K562 (cell line): ENCODE results near the gene LBHD2. TPM values are rescaled to one million over a fixed set of nuclear protein-coding genes. Genes with fewer than 3 reads are reported as not detected.

Source experiments
- ATAC-seq: fragments of 200-7000 bp; cut with Tn5 transposase; 3 replicates; pipeline ENCODE4 v1.9.1; 2020; ENCODE audit warnings: moderate library complexity
- BruUV-seq: library from RNA; stranded (reverse); fragments of 400-500 nt; replicated peaks from 2 replicates; lab custom pipeline; 2021; lab: Mats Ljungman, UMichigan
- CTCF ChIA-PET: fragments of 300-600 bp; formaldehyde crosslinking; extraction: SDS; loops from one replicate; lab custom pipeline; 2021; ENCODE audit warnings: low intra/inter-chr PET ratio; lab: Yijun Ruan, JAX
- POLR2A ChIA-PET: fragments of 300-600, 350-650 bp; sonication (Branson Sonifier 250); formaldehyde crosslinking; extraction: SDS; loops from one replicate; lab custom pipeline; 2021; ENCODE audit warnings: antibody characterized with exemption, inconsistent platforms; lab: Yijun Ruan, JAX
- DNase-seq, 4 experiments: peaks; one replicate each; pipeline versions ENCODE4 v3.0.0 to v3.0.0-alpha.2; 2011 to 2018; ENCODE audit warnings: low spot score in 3 of 4, mixed read lengths in 3 of 4; ENCODE audit errors: extremely low read depth in 1 of 4
- FAIRE-seq: peaks from 2 replicates; lab custom pipeline; 2011; peaks lifted over from hg19 to GRCh38; lab: Jason Lieb, UNC
- H2AFZ ChIP-seq: 2 replicates; pipeline ENCODE4 v1.6.0; 2011; ENCODE audit warnings: low read depth, low read length, control low read depth, inconsistent platforms
- H3K27ac ChIP-seq: fragments of 200-600 bp; 3 replicates; pipeline ENCODE4 v1.8.0; 2011; ENCODE audit warnings: low read depth, mild to moderate bottlenecking, control low read depth, inconsistent platforms, low read length, moderate library complexity, mixed read lengths; ENCODE audit errors: extremely low read depth
- H3K27me3 ChIP-seq, 2 experiments: fragments of 300-600 bp in 1 of 2; 2 replicates in 1 of 2; 3 replicates in 1 of 2; pipeline versions ENCODE4 v1.6.0 to v1.8.0; 2011; ENCODE audit warnings: inconsistent platforms in 2 of 2, low read length in 2 of 2, mild to moderate bottlenecking in 1 of 2, mixed read lengths in 1 of 2, moderate library complexity in 1 of 2; ENCODE audit not compliant: control insufficient read depth in 2 of 2, insufficient read depth in 2 of 2
- H3K36me3 ChIP-seq: fragments of 300-600 bp; 3 replicates; pipeline ENCODE4 v1.8.0; 2011; ENCODE audit warnings: mild to moderate bottlenecking, low read length, inconsistent platforms; ENCODE audit not compliant: control insufficient read depth, insufficient read depth
- H3K4me1 ChIP-seq, 2 experiments: fragments of 200-600 bp in 1 of 2; replicated peaks in 1 of 2; 2 replicates in 1 of 2; 3 replicates in 1 of 2; pipeline versions ENCODE4 v1.5.1 to v1.8.0; 2011; ENCODE audit warnings: inconsistent platforms in 2 of 2, low read length in 2 of 2, mild to moderate bottlenecking in 1 of 2, mixed read lengths in 1 of 2, moderate library complexity in 1 of 2; ENCODE audit not compliant: control insufficient read depth in 2 of 2, insufficient read depth in 2 of 2
- H3K4me2 ChIP-seq: 2 replicates; pipeline ENCODE4 v1.6.1; 2011; ENCODE audit warnings: low read length, control low read depth, inconsistent platforms, mixed read lengths; ENCODE audit not compliant: insufficient read depth
- H3K4me3 ChIP-seq: fragments of 200-600 bp; sonication (generic), shearing (Covaris generic); 2 replicates; pipeline ENCODE4 v1.5.1; 2016; ENCODE audit warnings: control low read depth, inconsistent platforms
- H3K79me2 ChIP-seq: fragments of 200-600 bp; 3 replicates; pipeline ENCODE4 v1.8.0; 2011; ENCODE audit warnings: low read length, inconsistent platforms; ENCODE audit not compliant: control insufficient read depth, insufficient read depth
- H3K9ac ChIP-seq, 2 experiments: 2 replicates each; pipeline versions ENCODE4 v1.6.0 to v1.6.1; 2011; ENCODE audit warnings: low read depth in 2 of 2, low read length in 2 of 2, control low read depth in 1 of 2, inconsistent platforms in 1 of 2, mild to moderate bottlenecking in 1 of 2, mixed read lengths in 1 of 2; ENCODE audit not compliant: insufficient read depth in 1 of 2
- H3K9me1 ChIP-seq: one replicate; pipeline ENCODE4 v1.6.0; 2011; ENCODE audit warnings: inconsistent platforms, mild to moderate bottlenecking, low read length, moderate library complexity; ENCODE audit not compliant: control insufficient read depth, insufficient read depth
- H3K9me3 ChIP-seq: replicated peaks from 2 replicates; pipeline ENCODE4 v1.5.1; 2011; ENCODE audit warnings: low read depth, low read length, inconsistent platforms; ENCODE audit not compliant: control insufficient read depth, insufficient read depth
- H4K20me1 ChIP-seq: replicated peaks from 2 replicates; pipeline ENCODE4 v1.6.1; 2011; ENCODE audit warnings: low read length, inconsistent platforms, mixed read lengths; ENCODE audit not compliant: control insufficient read depth, insufficient read depth
- ARID2 ChIP-seq: fragments of 450-650 bp; IDR thresholded peaks from 2 replicates; pipeline ENCODE4 v1.6.1; 2017; ENCODE audit warnings: antibody characterized with exemption, mild to moderate bottlenecking
- NCOA4 ChIP-seq: fragments of 450-650 bp; IDR thresholded peaks from 2 replicates; pipeline ENCODE4 v1.6.1; 2018; ENCODE audit warnings: mild to moderate bottlenecking; ENCODE audit not compliant: partially characterized antibody
- NCOR1 ChIP-seq: fragments of 450-650 bp; IDR thresholded peaks from 2 replicates; pipeline ENCODE4 v1.6.1; 2016; ENCODE audit warnings: mild to moderate bottlenecking, moderate library complexity
- SLC30A9 ChIP-seq: fragments of 250-450 bp; sonication (Bioruptor Pico); IDR thresholded peaks from 2 replicates; pipeline ENCODE4 v1.8.0; 2022; ENCODE audit warnings: mild to moderate bottlenecking, moderate library complexity
- ZFPM2 ChIP-seq: fragments of 250-450 bp; sonication (Bioruptor Pico); IDR thresholded peaks from 2 replicates; pipeline ENCODE4 v1.5.1; 2022; ENCODE audit warnings: mild to moderate bottlenecking
- ZNF239 ChIP-seq: fragments of 250-450 bp; sonication (Bioruptor Pico); IDR thresholded peaks from 2 replicates; pipeline ENCODE4 v1.4.0; 2020; ENCODE audit warnings: mild to moderate bottlenecking
- WGBS: fragments of 100-300 bp; shearing (Covaris generic); methylation state at CpG from one replicate; pipeline ENCODE4 v1.1.6; 2016; ENCODE audit warnings: low coverage, mixed read lengths; ENCODE audit not compliant: insufficient coverage; ENCODE audit errors: missing lambda C conversion rate; 5-methylcytosine and 5-hydroxymethylcytosine counted together
- in situ Hi-C: fragments of 300-500 bp; cut with MboI; formaldehyde crosslinking; loops from 4 replicates; pipeline ENCODE4 v1.15.0; 2018; ENCODE audit warnings: inconsistent platforms, mixed read lengths
- intact Hi-C: fragments of 100-400 bp; cut with micrococcal nuclease; formaldehyde crosslinking; loops from 2 replicates; pipeline ENCODE4 v1.14.2; 2022
- polyA plus RNA-seq, 8 experiments: library from polyadenylated mRNA; depleted of rRNA in 4 of 8; stranded (reverse) in 5 of 8; unstranded in 3 of 8; fragments of >200 nt; fragmentation: Nextera tagmentation in 2 of 8; fragmentation: Illumina TruSeq in 1 of 8; extraction: Ambion mirVana in 2 of 8; extraction: Trizol in 1 of 8; gene quantifications; 2 replicates each; pipeline versions ENCODE4 v1.2.1 to v1.2.3, GENCODE V29; 2011 to 2014; ENCODE audit warnings: inconsistent platforms in 1 of 8, missing spikeins in 1 of 8
- total RNA-seq, 7 experiments: library from RNA; depleted of rRNA in 6 of 7; stranded (reverse); fragments of >200 nt in 6 of 7; fragmentation: Illumina TruSeq in 2 of 7; extraction: Trizol in 2 of 7; gene quantifications; 2 replicates each; pipeline versions ENCODE4 v1.2.1 to v1.2.3, GENCODE V29; 2011 to 2021; ENCODE audit warnings: low replicate concordance in 1 of 7
- TF ChIP-seq, protein P1 (sequence below): sonication (generic); formaldehyde crosslinking; IDR thresholded peaks from 2 replicates; pipeline ENCODE4 v1.4.0; 2020; ENCODE audit warnings: mild to moderate bottlenecking, missing genetic modification reagents

Gene LBHD2
- total and polyA plus RNA-seq, 9 of the 15 experiments (the other 6 are each of a cell fraction or from before 2014, with no cell fraction given): not detected

DNA sequence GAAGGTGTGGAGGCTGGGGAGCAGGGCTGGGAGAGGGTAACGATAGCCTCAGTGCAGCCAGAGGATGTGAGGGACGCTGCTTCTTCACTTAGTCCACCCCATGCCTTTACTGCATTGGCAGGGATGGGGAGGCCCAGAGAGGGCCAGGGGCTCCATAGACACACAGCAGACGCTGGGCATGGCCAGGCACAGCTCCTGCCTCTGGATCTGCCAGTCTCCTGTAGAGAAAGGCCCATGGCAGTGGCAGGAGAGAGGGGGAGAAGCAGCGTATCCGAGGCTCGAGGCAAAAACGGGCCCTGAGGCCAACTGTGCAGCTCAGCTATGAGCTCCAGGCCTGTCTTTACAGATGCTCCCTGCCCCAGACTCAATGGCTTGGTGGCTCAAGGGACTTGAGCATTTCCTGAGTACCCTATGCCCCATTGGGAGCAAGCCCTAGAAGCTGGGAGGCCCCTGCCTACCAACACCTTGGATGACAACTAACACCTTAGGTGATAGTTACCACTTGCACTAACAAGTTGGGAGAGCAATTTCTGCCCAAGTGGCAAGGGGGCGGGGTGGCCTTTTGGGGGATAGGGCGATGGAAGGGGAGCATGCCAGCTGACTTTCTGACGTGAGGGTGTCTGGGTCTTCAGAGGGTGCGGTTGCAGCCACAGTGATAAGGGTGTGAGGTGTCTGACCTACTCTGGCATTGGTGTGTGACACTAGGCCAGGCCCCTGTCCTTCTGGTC lies 5.0 kb upstream of the LBHD2 start:
- ATAC-seq: no peak
- TF ChIP-seq ARID2 (no peak), NCOA4 (no peak), SLC30A9 (CRISPR knock-in tag) (no peak), NCOR1 (no peak), ZNF239 (no peak), ZFPM2 (CRISPR knock-in tag) (no peak)
- TF ChIP-seq, protein P1, sequence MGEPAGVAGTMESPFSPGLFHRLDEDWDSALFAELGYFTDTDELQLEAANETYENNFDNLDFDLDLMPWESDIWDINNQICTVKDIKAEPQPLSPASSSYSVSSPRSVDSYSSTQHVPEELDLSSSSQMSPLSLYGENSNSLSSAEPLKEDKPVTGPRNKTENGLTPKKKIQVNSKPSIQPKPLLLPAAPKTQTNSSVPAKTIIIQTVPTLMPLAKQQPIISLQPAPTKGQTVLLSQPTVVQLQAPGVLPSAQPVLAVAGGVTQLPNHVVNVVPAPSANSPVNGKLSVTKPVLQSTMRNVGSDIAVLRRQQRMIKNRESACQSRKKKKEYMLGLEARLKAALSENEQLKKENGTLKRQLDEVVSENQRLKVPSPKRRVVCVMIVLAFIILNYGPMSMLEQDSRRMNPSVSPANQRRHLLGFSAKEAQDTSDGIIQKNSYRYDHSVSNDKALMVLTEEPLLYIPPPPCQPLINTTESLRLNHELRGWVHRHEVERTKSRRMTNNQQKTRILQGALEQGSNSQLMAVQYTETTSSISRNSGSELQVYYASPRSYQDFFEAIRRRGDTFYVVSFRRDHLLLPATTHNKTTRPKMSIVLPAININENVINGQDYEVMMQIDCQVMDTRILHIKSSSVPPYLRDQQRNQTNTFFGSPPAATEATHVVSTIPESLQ (CRISPR knock-in tag): no peak
- no peaks in the 10 kb centered on the region; a peak in 1 of 5 replicates for H3K27me3 ChIP-seq
- DNase-seq: no peak
- no peaks in the 10 kb centered on the region for H3K9me1 ChIP-seq
- intact Hi-C loops (loop anchor here (2.0 to 10.0 kb wide), 2 partner anchors 214 to 466 kb away; no protein-coding TSS in a partner anchor), in situ Hi-C loops (loop anchor here (5.0 kb wide), 1 partner anchor 208 kb away; no protein-coding TSS in a partner anchor)
- ChIA-PET CTCF (interaction anchor here (1.1 to 1.2 kb wide), 2 partner anchors 213 to 214 kb away, joined by 3 to 4 read pairs; no protein-coding TSS in a partner anchor), POLR2A (interaction anchor here (0.9 kb wide), 1 partner anchor 15 kb away, joined by 3 read pairs; the partner anchor contains the start of gene EXOC3L4)
- H4K20me1 ChIP-seq: no peaks in the 10 kb centered on the region
- no peak overlapping the region for H3K4me3 ChIP-seq
- FAIRE-seq: no peak
- WGBS: 5% methylated on average over 10 of the region's 11 CpGs
- no peaks in the 10 kb centered on the region for H3K36me3 ChIP-seq
- no peaks in the 10 kb centered on the region for H3K9me3 ChIP-seq
- no peaks in the 10 kb centered on the region for H3K79me2 ChIP-seq
- BruUV-seq: no TSS peak
- peak overlapping the region in 1 of 2 experiments; percentile 58; a peak in 1 of 4 replicates for H3K9ac ChIP-seq
- no peak overlapping the region for H3K27ac ChIP-seq
- H3K4me1 ChIP-seq: peaks cover 3 to 31% of the 10 kb centered on the region in 2 experiments; a peak in 4 of 5 replicates
- no peak overlapping the region for H2AFZ ChIP-seq
- H3K4me2 ChIP-seq: no peak overlapping the region
